ENCODE measurements around the gene RRM1.

DNA sequence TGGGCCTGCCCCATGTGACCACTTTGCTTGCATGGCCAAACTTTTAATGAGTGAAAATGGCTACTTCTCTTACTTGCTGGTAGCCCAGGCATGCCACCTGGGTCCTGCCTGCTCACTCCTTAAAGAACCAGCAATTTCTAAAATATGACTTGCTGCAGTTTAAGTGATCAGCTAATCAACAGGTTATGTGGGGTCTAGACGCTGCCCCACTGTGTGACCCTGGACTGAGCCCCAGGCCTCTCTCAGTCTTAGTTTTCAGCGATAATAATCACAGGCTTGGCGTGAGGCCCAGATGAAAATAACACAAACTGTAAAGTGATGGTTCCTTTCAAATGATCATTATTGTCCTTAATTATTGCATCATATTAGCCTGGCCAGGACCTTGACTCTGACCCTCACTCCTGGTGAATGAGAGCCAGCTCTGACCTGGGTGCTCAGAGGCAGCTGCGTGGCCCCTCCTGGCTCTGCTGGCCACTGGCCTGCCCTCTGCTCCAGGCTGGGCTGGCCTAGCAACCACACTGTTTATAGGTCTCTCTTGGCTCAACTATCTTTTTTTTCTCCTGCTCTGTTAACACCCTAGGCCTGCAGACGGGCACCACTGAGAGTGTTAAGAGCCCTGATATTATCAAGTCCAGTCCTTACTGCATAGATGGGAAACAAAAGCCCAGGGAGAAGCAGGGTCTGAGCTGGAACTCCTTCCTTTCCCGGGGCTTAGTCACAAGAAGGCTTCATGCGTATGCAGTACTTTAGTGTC, 89.7 kb downstream of the RRM1 start:
- TF ChIP-seq FOXA1 (IDR thresholded peaks at IDR 0.05) (peak; percentile 51), YY1 (IDR thresholded peaks at IDR 0.05) (peak; percentile 49), SP1 (IDR thresholded peaks at IDR 0.05) (peak; percentile 54), TAF1 (conservative IDR thresholded peaks at IDR 0.05) (no peak), RAD21 (IDR thresholded peaks at IDR 0.05) (no peak), FOXA2 (IDR thresholded peaks at IDR 0.05) (no peak), EGR1 (IDR thresholded peaks at IDR 0.05; ENCODE audit: low read depth in 2 of 2) (no peak), JUND (IDR thresholded peaks at IDR 0.05) (peak in 1 of 2 donors; percentile 25)
- TF ChIP-seq, protein P1, sequence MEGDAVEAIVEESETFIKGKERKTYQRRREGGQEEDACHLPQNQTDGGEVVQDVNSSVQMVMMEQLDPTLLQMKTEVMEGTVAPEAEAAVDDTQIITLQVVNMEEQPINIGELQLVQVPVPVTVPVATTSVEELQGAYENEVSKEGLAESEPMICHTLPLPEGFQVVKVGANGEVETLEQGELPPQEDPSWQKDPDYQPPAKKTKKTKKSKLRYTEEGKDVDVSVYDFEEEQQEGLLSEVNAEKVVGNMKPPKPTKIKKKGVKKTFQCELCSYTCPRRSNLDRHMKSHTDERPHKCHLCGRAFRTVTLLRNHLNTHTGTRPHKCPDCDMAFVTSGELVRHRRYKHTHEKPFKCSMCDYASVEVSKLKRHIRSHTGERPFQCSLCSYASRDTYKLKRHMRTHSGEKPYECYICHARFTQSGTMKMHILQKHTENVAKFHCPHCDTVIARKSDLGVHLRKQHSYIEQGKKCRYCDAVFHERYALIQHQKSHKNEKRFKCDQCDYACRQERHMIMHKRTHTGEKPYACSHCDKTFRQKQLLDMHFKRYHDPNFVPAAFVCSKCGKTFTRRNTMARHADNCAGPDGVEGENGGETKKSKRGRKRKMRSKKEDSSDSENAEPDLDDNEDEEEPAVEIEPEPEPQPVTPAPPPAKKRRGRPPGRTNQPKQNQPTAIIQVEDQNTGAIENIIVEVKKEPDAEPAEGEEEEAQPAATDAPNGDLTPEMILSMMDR (IDR thresholded peaks at IDR 0.05; ENCODE audit: low read depth, low read length, missing input control): no peak
- TF ChIP-seq, protein P2, sequence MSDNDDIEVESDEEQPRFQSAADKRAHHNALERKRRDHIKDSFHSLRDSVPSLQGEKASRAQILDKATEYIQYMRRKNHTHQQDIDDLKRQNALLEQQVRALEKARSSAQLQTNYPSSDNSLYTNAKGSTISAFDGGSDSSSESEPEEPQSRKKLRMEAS (IDR thresholded peaks at IDR 0.05): peak; percentile 48
- TF ChIP-seq, protein P3, sequence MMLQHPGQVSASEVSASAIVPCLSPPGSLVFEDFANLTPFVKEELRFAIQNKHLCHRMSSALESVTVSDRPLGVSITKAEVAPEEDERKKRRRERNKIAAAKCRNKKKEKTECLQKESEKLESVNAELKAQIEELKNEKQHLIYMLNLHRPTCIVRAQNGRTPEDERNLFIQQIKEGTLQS (IDR thresholded peaks at IDR 0.05): peak; percentile 55
- TF ChIP-seq, protein P4, sequence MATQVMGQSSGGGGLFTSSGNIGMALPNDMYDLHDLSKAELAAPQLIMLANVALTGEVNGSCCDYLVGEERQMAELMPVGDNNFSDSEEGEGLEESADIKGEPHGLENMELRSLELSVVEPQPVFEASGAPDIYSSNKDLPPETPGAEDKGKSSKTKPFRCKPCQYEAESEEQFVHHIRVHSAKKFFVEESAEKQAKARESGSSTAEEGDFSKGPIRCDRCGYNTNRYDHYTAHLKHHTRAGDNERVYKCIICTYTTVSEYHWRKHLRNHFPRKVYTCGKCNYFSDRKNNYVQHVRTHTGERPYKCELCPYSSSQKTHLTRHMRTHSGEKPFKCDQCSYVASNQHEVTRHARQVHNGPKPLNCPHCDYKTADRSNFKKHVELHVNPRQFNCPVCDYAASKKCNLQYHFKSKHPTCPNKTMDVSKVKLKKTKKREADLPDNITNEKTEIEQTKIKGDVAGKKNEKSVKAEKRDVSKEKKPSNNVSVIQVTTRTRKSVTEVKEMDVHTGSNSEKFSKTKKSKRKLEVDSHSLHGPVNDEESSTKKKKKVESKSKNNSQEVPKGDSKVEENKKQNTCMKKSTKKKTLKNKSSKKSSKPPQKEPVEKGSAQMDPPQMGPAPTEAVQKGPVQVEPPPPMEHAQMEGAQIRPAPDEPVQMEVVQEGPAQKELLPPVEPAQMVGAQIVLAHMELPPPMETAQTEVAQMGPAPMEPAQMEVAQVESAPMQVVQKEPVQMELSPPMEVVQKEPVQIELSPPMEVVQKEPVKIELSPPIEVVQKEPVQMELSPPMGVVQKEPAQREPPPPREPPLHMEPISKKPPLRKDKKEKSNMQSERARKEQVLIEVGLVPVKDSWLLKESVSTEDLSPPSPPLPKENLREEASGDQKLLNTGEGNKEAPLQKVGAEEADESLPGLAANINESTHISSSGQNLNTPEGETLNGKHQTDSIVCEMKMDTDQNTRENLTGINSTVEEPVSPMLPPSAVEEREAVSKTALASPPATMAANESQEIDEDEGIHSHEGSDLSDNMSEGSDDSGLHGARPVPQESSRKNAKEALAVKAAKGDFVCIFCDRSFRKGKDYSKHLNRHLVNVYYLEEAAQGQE (IDR thresholded peaks at IDR 0.05): no peak
- TF ChIP-seq, protein P5, sequence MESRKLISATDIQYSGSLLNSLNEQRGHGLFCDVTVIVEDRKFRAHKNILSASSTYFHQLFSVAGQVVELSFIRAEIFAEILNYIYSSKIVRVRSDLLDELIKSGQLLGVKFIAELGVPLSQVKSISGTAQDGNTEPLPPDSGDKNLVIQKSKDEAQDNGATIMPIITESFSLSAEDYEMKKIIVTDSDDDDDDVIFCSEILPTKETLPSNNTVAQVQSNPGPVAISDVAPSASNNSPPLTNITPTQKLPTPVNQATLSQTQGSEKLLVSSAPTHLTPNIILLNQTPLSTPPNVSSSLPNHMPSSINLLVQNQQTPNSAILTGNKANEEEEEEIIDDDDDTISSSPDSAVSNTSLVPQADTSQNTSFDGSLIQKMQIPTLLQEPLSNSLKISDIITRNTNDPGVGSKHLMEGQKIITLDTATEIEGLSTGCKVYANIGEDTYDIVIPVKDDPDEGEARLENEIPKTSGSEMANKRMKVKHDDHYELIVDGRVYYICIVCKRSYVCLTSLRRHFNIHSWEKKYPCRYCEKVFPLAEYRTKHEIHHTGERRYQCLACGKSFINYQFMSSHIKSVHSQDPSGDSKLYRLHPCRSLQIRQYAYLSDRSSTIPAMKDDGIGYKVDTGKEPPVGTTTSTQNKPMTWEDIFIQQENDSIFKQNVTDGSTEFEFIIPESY (IDR thresholded peaks at IDR 0.05): peak; percentile 36
